Neural cell (in vitro differentiated cells): ENCODE results near the gene VANGL1.
A peak's percentile ranks its signal among the peaks of the same experiment; 100 is the strongest.

Experiments
- EP300 ChIP-seq: fragments of 450-650 bp; conservative IDR thresholded peaks from 2 replicates; pipeline ENCODE4 v1.6.1; 2014; ENCODE audit warnings: antibody characterized with exemption, mild to moderate bottlenecking, moderate library complexity; ENCODE audit not compliant: poor library complexity, severe bottlenecking
- EZH2 ChIP-seq: fragments of 200-600, 300-800 bp; shearing (Covaris generic), sonication (generic); IDR thresholded peaks from 2 replicates; pipeline ENCODE4 v1.6.1; 2014; ENCODE audit warnings: antibody characterized with exemption, low read length, borderline replicate concordance, mild to moderate bottlenecking; ENCODE audit not compliant: insufficient read depth, poor library complexity, severe bottlenecking
- MXI1 ChIP-seq: fragments of 450-650 bp; conservative IDR thresholded peaks from 2 replicates; pipeline ENCODE4 v1.6.1; 2014; ENCODE audit warnings: antibody characterized with exemption, mild to moderate bottlenecking; ENCODE audit not compliant: poor library complexity, severe bottlenecking
- POLR2AphosphoS5 ChIP-seq: IDR thresholded peaks from 2 replicates; pipeline ENCODE4 v1.6.1; 2012
- RAD21 ChIP-seq: fragments of 450-650 bp; conservative IDR thresholded peaks from 2 replicates; pipeline ENCODE4 v1.6.1; 2014; ENCODE audit warnings: antibody characterized with exemption, mild to moderate bottlenecking, moderate library complexity
- SMC3 ChIP-seq: fragments of 450-650 bp; conservative IDR thresholded peaks from 2 replicates; pipeline ENCODE4 v1.6.1; 2014; ENCODE audit warnings: antibody characterized with exemption, mild to moderate bottlenecking, moderate library complexity; ENCODE audit not compliant: poor library complexity
- TAF1 ChIP-seq: IDR thresholded peaks from 2 replicates; pipeline ENCODE4 v1.6.1; 2012; ENCODE audit warnings: low read depth
- TF ChIP-seq, protein P1 (sequence below): fragments of 450-650 bp; IDR thresholded peaks from 2 replicates; pipeline ENCODE4 v1.5.1; 2014; ENCODE audit warnings: antibody characterized with exemption, mild to moderate bottlenecking, moderate library complexity; ENCODE audit not compliant: poor library complexity, severe bottlenecking
- TF ChIP-seq, protein P2 (sequence below): IDR thresholded peaks from 2 replicates; pipeline ENCODE4 v1.6.1; 2012; ENCODE audit warnings: borderline replicate concordance

DNA sequence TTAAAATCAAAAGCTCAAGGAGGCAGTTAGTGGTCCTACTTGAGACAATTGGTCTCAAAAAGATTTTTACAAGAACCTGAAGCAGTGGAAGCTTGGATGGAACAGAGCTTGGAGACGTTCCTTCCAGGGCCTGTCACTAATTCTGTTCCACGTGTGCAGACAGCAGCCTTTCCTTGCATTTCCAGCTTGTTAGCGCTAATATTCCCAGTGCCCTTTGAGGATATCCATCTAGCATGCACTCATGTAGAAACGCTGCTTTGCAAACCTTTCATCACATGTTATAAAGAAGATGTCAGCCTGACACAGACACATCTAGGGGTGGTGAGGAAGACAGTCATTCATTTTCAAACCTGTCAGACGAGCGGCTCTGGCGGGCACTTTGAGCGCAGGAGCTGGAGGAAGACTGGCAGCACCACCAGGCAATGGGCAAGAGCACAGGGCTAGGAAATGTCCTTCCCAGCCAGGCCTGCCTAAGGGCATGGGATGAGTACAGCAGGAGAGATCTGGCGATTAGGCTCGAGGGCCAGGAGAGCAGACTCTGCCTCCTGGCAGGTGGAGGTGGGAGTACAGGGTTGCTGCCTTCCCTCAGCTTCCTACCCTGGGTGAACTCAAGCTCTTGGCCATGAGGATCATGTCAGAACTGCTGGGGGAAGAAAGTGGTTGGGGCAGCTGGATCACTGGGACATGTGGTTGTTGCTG, 71.3 kb downstream of the VANGL1 start:
- TF ChIP-seq, protein P1, sequence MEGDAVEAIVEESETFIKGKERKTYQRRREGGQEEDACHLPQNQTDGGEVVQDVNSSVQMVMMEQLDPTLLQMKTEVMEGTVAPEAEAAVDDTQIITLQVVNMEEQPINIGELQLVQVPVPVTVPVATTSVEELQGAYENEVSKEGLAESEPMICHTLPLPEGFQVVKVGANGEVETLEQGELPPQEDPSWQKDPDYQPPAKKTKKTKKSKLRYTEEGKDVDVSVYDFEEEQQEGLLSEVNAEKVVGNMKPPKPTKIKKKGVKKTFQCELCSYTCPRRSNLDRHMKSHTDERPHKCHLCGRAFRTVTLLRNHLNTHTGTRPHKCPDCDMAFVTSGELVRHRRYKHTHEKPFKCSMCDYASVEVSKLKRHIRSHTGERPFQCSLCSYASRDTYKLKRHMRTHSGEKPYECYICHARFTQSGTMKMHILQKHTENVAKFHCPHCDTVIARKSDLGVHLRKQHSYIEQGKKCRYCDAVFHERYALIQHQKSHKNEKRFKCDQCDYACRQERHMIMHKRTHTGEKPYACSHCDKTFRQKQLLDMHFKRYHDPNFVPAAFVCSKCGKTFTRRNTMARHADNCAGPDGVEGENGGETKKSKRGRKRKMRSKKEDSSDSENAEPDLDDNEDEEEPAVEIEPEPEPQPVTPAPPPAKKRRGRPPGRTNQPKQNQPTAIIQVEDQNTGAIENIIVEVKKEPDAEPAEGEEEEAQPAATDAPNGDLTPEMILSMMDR: no peak
- TF ChIP-seq EZH2 (no peak), POLR2AphosphoS5 (peak; percentile 66), SMC3 (no peak), RAD21 (no peak), TAF1 (no peak), MXI1 (no peak), EP300 (peak; percentile 31)
- TF ChIP-seq, protein P2, sequence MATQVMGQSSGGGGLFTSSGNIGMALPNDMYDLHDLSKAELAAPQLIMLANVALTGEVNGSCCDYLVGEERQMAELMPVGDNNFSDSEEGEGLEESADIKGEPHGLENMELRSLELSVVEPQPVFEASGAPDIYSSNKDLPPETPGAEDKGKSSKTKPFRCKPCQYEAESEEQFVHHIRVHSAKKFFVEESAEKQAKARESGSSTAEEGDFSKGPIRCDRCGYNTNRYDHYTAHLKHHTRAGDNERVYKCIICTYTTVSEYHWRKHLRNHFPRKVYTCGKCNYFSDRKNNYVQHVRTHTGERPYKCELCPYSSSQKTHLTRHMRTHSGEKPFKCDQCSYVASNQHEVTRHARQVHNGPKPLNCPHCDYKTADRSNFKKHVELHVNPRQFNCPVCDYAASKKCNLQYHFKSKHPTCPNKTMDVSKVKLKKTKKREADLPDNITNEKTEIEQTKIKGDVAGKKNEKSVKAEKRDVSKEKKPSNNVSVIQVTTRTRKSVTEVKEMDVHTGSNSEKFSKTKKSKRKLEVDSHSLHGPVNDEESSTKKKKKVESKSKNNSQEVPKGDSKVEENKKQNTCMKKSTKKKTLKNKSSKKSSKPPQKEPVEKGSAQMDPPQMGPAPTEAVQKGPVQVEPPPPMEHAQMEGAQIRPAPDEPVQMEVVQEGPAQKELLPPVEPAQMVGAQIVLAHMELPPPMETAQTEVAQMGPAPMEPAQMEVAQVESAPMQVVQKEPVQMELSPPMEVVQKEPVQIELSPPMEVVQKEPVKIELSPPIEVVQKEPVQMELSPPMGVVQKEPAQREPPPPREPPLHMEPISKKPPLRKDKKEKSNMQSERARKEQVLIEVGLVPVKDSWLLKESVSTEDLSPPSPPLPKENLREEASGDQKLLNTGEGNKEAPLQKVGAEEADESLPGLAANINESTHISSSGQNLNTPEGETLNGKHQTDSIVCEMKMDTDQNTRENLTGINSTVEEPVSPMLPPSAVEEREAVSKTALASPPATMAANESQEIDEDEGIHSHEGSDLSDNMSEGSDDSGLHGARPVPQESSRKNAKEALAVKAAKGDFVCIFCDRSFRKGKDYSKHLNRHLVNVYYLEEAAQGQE: peak; percentile 98
